Glutamatergic neuron (in vitro differentiated cells): ENCODE data around the gene LRRC8C. TPM values are rescaled to one million over a fixed set of nuclear protein-coding genes. Genes with fewer than 3 reads are reported as not detected.
A peak's percentile ranks its signal among the peaks of the same experiment; 100 is the strongest.

Experiments used
- DNase-seq: peaks from one replicate; pipeline ENCODE4 v3.0.0; 2022
- H3K27ac Mint-ChIP-seq: one replicate; pipeline ENCODE4 v1.8.0; 2020; ENCODE audit warnings: mild to moderate bottlenecking, mixed read lengths, inconsistent platforms; ENCODE audit not compliant: unreplicated experiment
- H3K27me3 Mint-ChIP-seq: one replicate; pipeline ENCODE4 v1.8.0; 2020; ENCODE audit warnings: mild to moderate bottlenecking, moderate library complexity, mixed read lengths, inconsistent platforms; ENCODE audit not compliant: unreplicated experiment
- H3K36me3 Mint-ChIP-seq: one replicate; pipeline ENCODE4 v1.8.0; 2020; ENCODE audit warnings: mild to moderate bottlenecking, mixed read lengths, inconsistent platforms; ENCODE audit not compliant: unreplicated experiment
- H3K4me1 Mint-ChIP-seq: one replicate; pipeline ENCODE4 v1.8.0; 2020; ENCODE audit warnings: mild to moderate bottlenecking, low read depth, mixed read lengths, inconsistent platforms; ENCODE audit not compliant: unreplicated experiment
- H3K4me3 Mint-ChIP-seq: one replicate; pipeline ENCODE4 v1.8.0; 2020; ENCODE audit warnings: mild to moderate bottlenecking, mixed read lengths, inconsistent platforms; ENCODE audit not compliant: unreplicated experiment
- H3K9me3 Mint-ChIP-seq: one replicate; pipeline ENCODE4 v1.8.0; 2020; ENCODE audit warnings: mild to moderate bottlenecking, moderate library complexity, mixed read lengths, inconsistent platforms; ENCODE audit not compliant: unreplicated experiment
- CTCF ChIP-seq: fragments of 200-600 bp; sonication (generic); IDR thresholded peaks from one replicate; pipeline ENCODE4 v1.5.0; 2021; ENCODE audit not compliant: partially characterized antibody, unreplicated experiment
- total RNA-seq: library from RNA; stranded (reverse); fragmentation: NEBNext Ultra II Directional; extraction: Animal tissue kit (Norgen Biotek cat#: 25700); gene quantifications from one replicate; pipeline ENCODE4 v1.2.1, GENCODE V29; 2021; ENCODE audit not compliant: unreplicated experiment

Gene LRRC8C
- total RNA-seq, 1 donor from 2014 or later = 2.6 TPM

GRCh38 chr1:89758156-89758555 is 125.2 kb downstream of the LRRC8C start:
- H3K36me3 Mint-ChIP-seq = no peaks in the 10 kb centered on the region
- no peak for TF ChIP-seq CTCF
- H3K27ac Mint-ChIP-seq = peak overlapping the region; percentile 81
- H3K27me3 Mint-ChIP-seq = peaks cover 3% of the 10 kb centered on the region
- peaks cover 37% of the 10 kb centered on the region for H3K4me1 Mint-ChIP-seq
- peaks cover 6% of the 10 kb centered on the region for H3K9me3 Mint-ChIP-seq
- peak overlapping the region; percentile 72 for H3K4me3 Mint-ChIP-seq
- DNase-seq = peak; percentile 35

- Mint-ChIP-seq H3K4me1 (peaks cover 44% of the 10 kb centered on the region), H3K27ac (peak overlapping the region; percentile 52), H3K27me3 (peaks cover 3% of the 10 kb centered on the region), H3K9me3 (peaks cover 6% of the 10 kb centered on the region), H3K4me3 (no peak overlapping the region), H3K36me3 (no peaks in the 10 kb centered on the region)
- TF ChIP-seq CTCF = no peak
- no peak for DNase-seq
These were observed 126.1 kb downstream of the LRRC8C start for GRCh38 chr1:89759036-89759435.

GRCh38 chr1:89760496-89760895 is 127.6 kb downstream of the LRRC8C start:
- no peak for DNase-seq
- Mint-ChIP-seq H3K4me3 (no peak overlapping the region), H3K27me3 (peaks cover 3% of the 10 kb centered on the region), H3K36me3 (no peaks in the 10 kb centered on the region), H3K27ac (no peak overlapping the region), H3K9me3 (peaks cover 6% of the 10 kb centered on the region), H3K4me1 (peaks cover 47% of the 10 kb centered on the region)
- TF ChIP-seq CTCF = no peak

GRCh38 chr1:89761338-89761737 is 128.4 kb downstream of the LRRC8C start:
- Mint-ChIP-seq H3K27ac (no peak overlapping the region), H3K9me3 (peaks cover 6% of the 10 kb centered on the region), H3K4me3 (no peak overlapping the region), H3K4me1 (peaks cover 47% of the 10 kb centered on the region), H3K36me3 (no peaks in the 10 kb centered on the region), H3K27me3 (peaks cover 3% of the 10 kb centered on the region)
- no peak for DNase-seq
- no peak for TF ChIP-seq CTCF

- DNase-seq = no peak
- Mint-ChIP-seq H3K9me3 (peaks cover 6% of the 10 kb centered on the region), H3K36me3 (no peaks in the 10 kb centered on the region), H3K4me3 (peak overlapping the region; percentile 96), H3K27me3 (peaks cover 3% of the 10 kb centered on the region), H3K4me1 (peaks cover 45% of the 10 kb centered on the region), H3K27ac (peak overlapping the region; percentile 49)
- no peak for TF ChIP-seq CTCF
These were observed 129.0 kb downstream of the LRRC8C start for GRCh38 chr1:89761901-89762300.
